GM10847 (cell line): Measurements from ENCODE around the gene ITGA8.

Experiments used
- POLR2A ChIP-seq: IDR thresholded peaks from 2 replicates; pipeline ENCODE4 v1.6.1; 2011; ENCODE audit not compliant: insufficient read length; ENCODE audit errors: extremely low read depth

ITGA8 gene

GRCh38 chr10:15605740-15606369, 113.9 kb downstream of the ITGA8 start:
- TF ChIP-seq POLR2A = no peak

- TF ChIP-seq POLR2A = no peak
These were observed 116.2 kb downstream of the ITGA8 start for GRCh38 chr10:15603446-15604011.

DNA sequence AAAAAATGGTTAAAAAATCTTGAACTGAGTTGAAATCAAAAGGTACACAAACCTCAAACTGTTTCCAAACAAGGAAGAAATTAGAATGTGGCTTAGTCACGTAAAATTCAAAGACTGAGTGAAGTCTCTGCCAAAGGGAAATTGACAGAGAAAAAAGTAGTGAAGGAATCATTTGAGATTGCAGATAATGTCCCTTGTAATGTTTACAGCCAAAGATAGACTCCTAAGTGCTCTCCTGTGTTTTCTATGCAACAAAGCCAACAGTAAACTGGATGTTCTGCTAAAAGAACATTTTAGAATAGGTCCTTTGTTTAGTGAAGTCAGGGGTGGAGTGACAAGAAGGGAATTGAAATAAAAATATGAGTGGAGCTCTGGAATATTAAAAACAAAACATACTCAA, 117.9 kb downstream of the ITGA8 start:
- TF ChIP-seq POLR2A = no peak

DNA sequence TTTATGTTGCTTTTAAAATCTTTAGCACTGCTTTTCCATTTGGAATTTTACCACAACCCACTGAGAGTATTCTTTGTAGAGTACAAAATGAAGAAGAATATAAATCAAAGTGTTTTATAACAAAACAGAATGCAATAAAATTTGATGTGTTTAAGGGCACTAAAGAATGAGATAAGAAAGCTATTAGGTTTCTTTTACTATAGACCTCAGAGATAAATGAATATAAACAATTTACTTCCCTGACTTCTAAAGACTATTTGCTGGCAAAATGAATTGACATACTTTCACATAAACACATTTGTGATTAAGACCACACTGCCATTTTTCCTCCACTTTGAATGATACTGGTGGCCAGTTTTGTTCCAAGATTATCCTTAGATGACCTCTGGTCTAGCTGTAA, 124.5 kb downstream of the ITGA8 start:
- TF ChIP-seq POLR2A = no peak

GRCh38 chr10:15591937-15592336, 127.8 kb downstream of the ITGA8 start:
- no peak for TF ChIP-seq POLR2A

GRCh38 chr10:15591431-15591830, 128.3 kb downstream of the ITGA8 start:
- no peak for TF ChIP-seq POLR2A

DNA sequence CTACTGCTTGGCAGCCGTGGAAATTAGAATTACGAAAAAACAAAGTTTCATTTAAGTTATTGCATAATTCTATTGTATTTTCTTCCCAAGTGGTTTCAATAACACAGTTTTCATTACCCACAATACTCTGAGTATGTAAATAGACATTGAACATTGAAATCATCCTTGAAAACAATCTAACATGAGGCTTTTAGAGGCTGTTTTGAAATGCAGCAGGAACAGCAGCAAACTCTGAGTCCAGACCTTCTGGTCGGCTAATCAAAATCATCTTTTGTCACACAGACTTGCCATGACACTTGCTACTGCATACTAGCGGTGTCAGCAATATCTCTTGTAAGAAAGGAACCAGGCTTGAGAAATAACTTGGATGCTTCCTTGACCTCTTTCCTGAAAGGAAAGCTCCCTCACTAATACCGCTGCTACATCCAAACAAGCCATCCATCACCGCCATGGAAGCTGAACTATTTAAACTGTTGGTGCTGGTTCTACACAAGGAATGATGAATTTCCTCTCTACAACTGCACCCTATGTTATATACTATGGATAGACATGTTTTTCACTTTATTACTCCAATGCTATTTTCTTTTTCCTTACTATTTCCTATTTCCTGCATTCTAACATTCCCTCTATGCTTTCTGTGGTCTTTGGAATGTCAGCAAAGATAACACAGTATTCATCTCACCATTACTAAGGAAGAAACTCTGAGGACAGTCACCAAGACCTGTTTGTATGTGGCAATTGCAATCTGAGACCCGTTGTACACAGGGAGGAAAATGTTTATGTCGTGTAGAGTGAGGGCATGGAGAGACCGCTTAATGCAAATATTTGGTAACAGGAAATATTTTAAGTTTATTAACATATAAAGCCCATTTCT, 130.8 kb downstream of the ITGA8 start:
- no peak for TF ChIP-seq POLR2A

DNA sequence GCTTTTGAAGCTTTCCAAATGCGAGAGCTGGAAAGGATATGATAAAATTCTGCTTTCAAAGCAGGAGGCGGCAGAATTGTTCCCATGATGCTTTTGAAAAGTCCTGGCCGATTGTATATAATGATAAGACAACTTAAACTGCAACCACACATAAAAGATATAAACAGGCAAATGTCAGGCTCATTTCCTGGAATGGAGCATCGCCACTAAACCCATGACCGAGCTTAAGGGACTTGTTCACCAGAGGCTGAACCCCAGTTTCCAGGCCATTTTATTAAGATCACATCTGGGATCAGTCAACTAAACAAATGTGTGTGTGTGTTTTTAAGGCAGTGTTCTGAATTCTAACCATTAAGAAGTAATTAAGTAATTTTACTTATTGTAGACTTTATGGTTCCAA, 131.6 kb downstream of the ITGA8 start:
- no peak for TF ChIP-seq POLR2A

DNA sequence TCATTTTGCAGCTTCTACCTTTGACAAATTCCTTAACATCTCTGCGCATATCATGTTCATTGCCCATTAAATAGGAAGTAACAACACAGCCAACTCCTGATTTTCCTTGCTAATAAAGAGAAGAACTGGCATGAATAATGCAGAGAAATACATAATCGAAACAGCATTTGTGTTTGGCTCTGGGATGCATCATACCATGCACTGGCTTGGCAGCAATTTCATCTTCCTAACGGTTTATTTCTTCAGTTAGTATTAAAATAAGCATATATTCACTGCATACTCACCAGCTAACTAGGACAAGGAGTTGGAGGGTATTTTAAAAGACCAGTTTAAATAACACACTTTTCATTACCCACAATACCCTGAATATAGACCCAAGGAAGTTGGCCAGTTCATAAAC, 132.5 kb downstream of the ITGA8 start:
- no peak for TF ChIP-seq POLR2A

DNA sequence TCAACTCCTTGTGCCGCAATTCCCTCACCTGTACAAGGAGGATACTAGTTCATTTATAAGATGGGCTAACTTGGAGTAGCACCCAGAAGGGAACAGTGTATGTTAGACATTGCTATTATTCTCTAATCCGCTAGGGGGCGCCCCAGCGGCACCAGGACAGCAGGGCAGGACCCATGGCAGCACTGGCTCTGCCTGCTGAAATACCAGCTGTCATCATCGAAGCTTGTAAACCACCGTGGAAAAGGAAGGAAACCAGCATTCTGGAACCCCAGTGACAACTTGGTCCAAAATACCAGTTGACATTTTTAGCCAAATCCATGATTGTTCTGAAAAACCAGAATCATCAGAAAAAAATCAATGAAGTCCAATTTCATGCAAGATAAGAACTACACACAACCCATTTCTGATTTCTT, 134.4 kb downstream of the ITGA8 start:
- TF ChIP-seq POLR2A = no peak

GRCh38 chr10:15579605-15580004, 140.1 kb downstream of the ITGA8 start:
- no peak for TF ChIP-seq POLR2A

DNA sequence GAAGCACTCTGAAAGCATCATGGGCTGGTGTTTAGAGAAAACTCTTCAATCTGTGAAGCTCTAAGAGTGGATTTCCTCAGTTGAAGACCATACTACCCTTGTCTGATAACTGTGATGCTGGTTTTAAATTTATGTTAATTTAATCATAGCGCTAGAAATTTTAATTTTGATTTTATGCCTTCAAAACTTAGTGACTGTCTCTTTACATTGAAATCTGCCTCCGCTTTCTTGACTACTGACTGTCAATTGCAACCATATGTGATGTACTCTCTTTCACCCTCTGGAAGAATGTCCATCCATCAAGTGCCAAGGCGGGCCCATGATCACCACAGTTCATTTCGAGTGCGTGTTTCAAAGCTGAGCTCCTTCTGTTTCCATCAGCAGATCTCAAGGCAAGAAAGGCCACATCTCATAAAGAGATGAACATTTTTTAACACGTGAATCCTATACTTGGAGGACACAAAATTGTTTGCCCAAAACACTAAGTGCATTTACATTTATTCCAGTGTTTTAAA, 147.1 kb downstream of the ITGA8 start:
- no peak for TF ChIP-seq POLR2A

- no peak for TF ChIP-seq POLR2A
These were observed 148.1 kb downstream of the ITGA8 start for GRCh38 chr10:15571575-15571974.

DNA sequence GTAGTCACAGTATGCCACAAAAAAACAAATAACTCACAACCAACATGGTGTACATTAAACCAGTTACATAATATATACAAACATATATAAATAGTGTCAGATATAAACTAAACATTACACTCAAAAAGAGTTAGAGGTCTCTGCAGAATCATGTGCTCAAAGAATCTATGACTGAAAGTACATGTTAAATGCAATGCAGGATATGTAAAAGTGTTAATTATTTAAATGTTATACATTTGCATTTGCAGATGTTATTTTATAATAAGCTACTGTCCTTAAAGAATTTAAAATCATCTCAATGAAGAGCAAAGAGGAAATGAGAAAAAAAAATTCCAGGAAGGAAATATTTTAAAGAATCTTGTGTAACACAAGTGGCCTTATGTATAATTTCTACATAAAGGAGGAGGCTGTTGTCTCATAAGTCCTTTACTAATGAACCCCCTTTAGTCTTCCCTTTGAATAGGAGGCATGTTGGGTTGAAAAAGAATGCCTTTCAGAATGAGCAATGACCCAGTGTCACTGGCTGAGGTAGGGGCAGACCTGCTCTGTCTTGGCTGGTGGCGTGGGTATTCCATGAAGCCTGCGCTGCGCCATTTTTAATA, 148.9 kb downstream of the ITGA8 start:
- no peak for TF ChIP-seq POLR2A

DNA sequence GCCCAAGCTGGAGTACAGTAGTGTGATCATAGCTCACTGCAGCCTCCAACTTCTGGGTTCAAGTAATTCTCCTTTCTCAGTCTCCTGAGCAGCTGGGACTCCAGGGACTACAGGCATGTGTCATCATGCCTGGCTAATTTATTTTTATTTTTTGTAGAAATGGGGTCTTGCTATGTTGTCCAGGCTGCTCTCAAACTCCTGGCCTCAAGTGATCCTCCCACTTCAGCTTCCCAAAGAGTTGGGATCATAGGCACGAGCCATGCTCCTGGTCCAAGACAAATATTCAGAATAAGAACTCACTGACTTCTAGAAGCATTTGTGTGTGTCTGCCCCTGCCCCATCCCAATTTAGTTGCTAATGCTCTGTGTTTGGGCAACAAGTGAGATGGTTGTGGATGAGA, 151.8 kb downstream of the ITGA8 start:
- TF ChIP-seq POLR2A = no peak

DNA sequence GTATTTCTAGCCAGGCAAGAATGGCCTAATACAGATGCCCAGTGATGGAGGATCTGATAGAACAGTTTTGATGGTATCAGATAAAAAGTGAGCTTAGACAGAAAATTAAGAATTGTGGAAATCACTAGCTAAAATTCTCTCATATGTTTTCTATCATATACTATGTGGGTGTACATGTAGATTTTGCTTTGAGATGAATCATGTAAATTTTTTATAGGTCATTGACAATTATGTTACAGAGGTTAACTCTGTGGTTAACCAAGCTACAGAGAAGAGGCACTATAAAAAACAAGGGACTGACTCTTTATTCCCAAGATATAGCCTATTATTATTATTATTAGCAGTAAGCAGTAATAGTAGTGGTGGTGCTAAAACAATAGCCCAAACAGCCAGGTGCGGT, 156.5 kb downstream of the ITGA8 start:
- no peak for TF ChIP-seq POLR2A
